GM12864 (cell line): Measurements from ENCODE around the gene OR5L2.
"Not testable (repeated sequence)": the region's sequence is repeated elsewhere in the genome, so short reads cannot be mapped to it uniquely, and the experiment has no call there.

Experiments used
- DNase-seq: peaks from one replicate; pipeline ENCODE4 v3.0.0-alpha.2; 2011; ENCODE audit warnings: low read depth
- H3K4me3 ChIP-seq: 2 replicates; pipeline ENCODE4 v1.5.1; 2011; ENCODE audit warnings: mild to moderate bottlenecking, low read depth, low read length, control low read depth
- TF ChIP-seq, protein P1 (sequence below): IDR thresholded peaks from 2 replicates; pipeline ENCODE4 v1.5.1; 2011; ENCODE audit warnings: low read depth, mild to moderate bottlenecking, moderate library complexity, low read length, control low read depth, inconsistent platforms; ENCODE audit errors: missing control alignments

OR5L2 gene

DNA sequence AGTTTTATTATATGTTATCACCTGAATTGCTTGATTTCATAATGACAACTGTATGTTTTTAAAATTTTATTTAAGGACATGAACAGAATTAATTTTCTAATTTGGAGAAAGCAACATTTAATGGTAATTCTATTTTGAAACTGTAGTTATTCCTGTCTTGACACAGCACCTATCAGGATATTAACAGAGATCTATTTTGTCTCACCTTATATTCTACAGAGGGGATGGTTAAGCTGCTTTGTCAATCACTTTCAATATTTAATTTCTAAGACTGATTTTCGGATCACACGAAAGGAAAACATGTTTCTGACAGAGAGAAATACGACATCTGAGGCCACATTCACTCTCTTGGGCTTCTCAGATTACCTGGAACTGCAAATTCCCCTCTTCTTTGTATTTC, 11.4 kb downstream of the OR5L2 start, which contains the start of gene OR5D16:
Gene OR5D16, plus strand, starts transcription at position 301 of the 400 bp plus-strand sequence. Its CDS starts 0 bp downstream, at position 301.
- DNase-seq, result no peak

GRCh38 chr11:55847453-55847852, 20.4 kb downstream of the OR5L2 start:
- TF ChIP-seq, protein P1, sequence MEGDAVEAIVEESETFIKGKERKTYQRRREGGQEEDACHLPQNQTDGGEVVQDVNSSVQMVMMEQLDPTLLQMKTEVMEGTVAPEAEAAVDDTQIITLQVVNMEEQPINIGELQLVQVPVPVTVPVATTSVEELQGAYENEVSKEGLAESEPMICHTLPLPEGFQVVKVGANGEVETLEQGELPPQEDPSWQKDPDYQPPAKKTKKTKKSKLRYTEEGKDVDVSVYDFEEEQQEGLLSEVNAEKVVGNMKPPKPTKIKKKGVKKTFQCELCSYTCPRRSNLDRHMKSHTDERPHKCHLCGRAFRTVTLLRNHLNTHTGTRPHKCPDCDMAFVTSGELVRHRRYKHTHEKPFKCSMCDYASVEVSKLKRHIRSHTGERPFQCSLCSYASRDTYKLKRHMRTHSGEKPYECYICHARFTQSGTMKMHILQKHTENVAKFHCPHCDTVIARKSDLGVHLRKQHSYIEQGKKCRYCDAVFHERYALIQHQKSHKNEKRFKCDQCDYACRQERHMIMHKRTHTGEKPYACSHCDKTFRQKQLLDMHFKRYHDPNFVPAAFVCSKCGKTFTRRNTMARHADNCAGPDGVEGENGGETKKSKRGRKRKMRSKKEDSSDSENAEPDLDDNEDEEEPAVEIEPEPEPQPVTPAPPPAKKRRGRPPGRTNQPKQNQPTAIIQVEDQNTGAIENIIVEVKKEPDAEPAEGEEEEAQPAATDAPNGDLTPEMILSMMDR, result no peak
- no peak for DNase-seq
- H3K4me3 ChIP-seq, result no peak overlapping the region

More for the DNA sequence above, 11.4 kb downstream of the OR5L2 start, which contains the start of gene OR5D16:
- TF ChIP-seq, protein P1, result no peak
- H3K4me3 ChIP-seq, result no peak within 1 kb of the TSS

DNA sequence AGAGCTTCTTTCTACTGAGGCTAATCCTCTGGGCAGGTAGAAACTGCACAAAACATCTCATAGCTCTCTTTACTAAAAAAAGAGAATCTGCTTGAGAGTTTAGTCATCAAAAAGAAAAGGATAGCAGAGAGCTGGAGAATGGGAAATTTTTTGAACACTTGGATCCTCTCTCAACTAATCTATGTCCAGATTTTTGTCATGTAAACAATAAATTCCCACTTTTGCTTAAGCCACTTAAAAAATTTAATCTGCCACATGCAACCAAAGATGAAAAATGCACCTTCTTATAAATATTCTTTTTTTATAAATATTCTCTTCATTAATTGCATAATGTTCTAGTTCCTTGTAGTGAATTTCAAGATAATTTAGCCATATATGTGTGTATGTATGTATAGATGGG, 22.0 kb downstream of the OR5L2 start:
- TF ChIP-seq, protein P1, result no peak
- DNase-seq, result no peak
- no peak overlapping the region for H3K4me3 ChIP-seq

DNA sequence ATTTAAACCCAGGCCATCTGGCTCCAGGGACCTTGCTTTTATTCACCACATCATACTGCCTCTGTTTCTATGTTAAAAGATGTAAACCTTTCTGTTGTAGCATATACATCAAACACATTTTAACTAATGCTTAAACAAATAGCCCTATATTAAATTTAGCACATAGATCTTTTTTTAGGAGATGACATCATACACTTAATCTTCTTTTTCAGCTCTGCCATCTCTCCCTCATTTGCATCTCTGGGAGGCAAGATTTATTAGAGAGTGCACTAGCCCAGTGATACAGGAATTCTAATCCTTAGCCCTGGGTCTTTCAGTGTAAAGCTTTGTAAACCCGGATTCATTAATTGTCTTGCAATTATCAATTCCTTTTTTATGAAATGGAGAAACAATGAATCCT, 25.1 kb downstream of the OR5L2 start:
- TF ChIP-seq, protein P1, result no peak
- DNase-seq, result no peak
- H3K4me3 ChIP-seq, result no peak overlapping the region

GRCh38 chr11:55854704-55855103, 27.7 kb downstream of the OR5L2 start:
- TF ChIP-seq, protein P1, result no peak
- no peak overlapping the region for H3K4me3 ChIP-seq
- no peak for DNase-seq

DNA sequence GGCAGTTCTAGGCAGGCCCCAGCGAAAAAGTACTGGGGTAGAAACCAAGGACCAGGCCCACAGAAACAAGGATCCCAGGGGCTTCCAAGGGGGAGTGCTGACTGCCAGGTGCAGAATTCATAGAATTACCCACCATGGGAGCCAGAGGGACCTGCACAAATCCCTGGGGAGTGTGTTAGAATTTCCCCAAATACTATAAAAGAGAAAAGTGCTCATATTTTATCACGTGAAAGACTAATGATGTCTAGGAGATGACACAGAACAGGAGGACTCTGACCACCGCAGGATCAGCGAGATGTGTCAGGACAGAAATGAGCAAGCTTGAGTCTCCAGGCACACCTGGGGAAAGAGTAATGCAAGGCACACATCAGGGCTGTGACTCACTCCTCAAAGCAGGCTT, 40.3 kb downstream of the OR5L2 start:
- not testable (repeated sequence) for DNase-seq, H3K4me3 ChIP-seq

DNA sequence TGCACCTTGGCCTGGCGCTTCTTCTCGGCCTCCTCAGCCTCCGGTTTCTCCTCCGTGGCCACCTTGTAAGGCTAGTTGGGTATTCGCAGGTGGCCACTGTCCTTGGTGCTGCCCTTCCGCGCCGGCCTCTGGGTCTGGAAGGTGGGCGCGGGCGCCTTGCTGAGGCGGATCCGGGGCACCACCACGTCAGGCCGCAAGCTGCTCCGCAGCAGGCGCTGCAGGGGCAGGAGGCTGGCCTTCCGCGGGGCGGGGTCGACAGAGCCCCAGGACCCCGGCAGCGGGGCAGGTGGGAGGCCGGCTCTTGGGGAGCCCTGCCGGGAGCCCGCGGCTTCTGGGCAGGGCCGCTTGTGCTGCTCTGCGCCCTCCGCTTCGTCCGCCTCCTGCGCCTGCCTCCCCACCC, 45.7 kb downstream of the OR5L2 start:
- not testable (repeated sequence) for DNase-seq, H3K4me3 ChIP-seq

DNA sequence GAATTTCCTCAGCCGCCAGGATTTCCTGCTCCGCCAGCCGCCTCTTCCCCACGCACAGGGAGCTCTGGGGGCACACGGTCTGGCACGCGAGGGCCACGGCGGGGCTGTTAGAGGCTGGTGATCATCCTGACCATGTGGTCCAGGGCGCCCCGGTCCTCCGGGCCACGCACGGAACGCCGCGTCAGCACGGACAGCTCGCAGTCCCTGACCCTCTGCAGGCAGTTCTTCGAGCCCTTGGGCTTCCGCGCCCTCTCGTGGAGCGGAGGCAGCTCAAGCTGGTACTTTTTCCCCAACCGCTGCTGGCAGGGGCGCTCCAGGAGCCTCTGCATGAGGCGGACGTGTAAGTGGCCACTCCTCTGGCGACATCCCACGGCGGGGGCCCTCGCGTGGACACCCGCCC, 46.1 kb downstream of the OR5L2 start:
- not testable (repeated sequence) for H3K4me3 ChIP-seq

More for the DNA sequence above, 46.1 kb downstream of the OR5L2 start:
- not testable (repeated sequence) for DNase-seq
